Measurements from ENCODE around the gene EDIL3. TPM values are rescaled to one million over a fixed set of nuclear protein-coding genes. Genes with fewer than 3 reads are reported as not detected.

Gene EDIL3
- total RNA-seq, 1 experiment from 2014 or later, result 17.6 TPM

DNA sequence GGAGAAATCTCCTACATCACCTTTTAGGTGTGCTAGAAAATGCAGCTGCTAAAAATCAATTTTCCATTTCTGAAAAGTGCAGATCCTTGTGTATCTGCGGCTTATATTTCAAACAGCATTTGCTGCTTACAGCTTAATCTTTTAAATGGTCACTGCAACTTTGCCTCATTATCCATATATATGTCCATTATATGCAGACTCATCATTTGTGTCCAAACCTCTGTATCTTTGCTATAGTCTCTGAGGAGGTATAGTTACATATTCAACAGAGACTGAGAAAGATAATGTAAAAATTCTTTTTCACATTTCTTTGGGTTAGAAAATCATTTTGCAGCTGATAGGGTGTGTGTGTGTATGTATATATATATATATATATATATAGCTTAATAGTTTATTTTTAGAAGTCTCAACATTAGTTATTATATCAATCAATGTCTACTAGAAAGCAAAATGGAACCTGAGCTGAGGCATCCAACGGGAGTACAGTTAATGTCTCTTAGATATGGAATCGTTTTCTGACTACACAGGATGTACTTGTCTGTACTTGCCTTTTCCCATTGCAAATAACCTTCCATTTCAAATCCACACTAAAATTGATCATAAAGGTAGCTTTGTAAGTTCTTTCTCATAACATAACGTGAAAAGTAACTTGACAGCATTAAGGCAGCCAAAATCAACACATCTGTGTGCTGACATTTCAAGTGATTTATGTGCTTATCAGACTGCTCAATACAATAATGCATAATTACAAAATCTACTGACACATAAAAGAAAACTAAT lies 397.0 kb downstream of the EDIL3 start:
- Histone ChIP-seq H3K27me3 (ENCODE audit: control insufficient read depth, insufficient read depth, low read length) (no peaks in the 10 kb centered on the region), H3K4me3 (ENCODE audit: low read depth in 2 of 2, low read length in 2 of 2) (no peak overlapping the region), H3K27ac (ENCODE audit: low read length) (no peak overlapping the region), H3K9me3 (ENCODE audit: control insufficient read depth, insufficient read depth, low read depth, low read length) (no peaks in the 10 kb centered on the region), H3K4me1 (ENCODE audit: control insufficient read depth, insufficient read depth, low read length) (no peaks in the 10 kb centered on the region), H3K36me3 (ENCODE audit: control insufficient read depth, insufficient read depth, low read length) (no peaks in the 10 kb centered on the region)
- BruUV-seq (replicated peaks), result no TSS peak
- ChIA-PET POLR2A (no interaction called here), CTCF (no interaction called here)
- no peak for DNase-seq (ENCODE audit: low read depth, low spot score)
- intact Hi-C loops (cut with micrococcal nuclease; ENCODE audit: unreplicated experiment) (no loop called here), in situ Hi-C loops (cut with HindIII; ENCODE audit: low pct_unique_long_range_greater_than_20kb, low sequenced_read_pairs) (no loop called here)
- no peak for ATAC-seq
- TF ChIP-seq TCF7L2 (IDR thresholded peaks at IDR 0.05; ENCODE audit: low read depth, low read length) (no peak), POLR2AphosphoS5 (IDR thresholded peaks at IDR 0.05; ENCODE audit: low read depth, low read length) (no peak), CTCF (IDR thresholded peaks at IDR 0.05) (no peak), SIN3A (IDR thresholded peaks at IDR 0.05; ENCODE audit: borderline replicate concordance, insufficient read depth, low read depth, low read length) (no peak)
- TF ChIP-seq, protein P1, sequence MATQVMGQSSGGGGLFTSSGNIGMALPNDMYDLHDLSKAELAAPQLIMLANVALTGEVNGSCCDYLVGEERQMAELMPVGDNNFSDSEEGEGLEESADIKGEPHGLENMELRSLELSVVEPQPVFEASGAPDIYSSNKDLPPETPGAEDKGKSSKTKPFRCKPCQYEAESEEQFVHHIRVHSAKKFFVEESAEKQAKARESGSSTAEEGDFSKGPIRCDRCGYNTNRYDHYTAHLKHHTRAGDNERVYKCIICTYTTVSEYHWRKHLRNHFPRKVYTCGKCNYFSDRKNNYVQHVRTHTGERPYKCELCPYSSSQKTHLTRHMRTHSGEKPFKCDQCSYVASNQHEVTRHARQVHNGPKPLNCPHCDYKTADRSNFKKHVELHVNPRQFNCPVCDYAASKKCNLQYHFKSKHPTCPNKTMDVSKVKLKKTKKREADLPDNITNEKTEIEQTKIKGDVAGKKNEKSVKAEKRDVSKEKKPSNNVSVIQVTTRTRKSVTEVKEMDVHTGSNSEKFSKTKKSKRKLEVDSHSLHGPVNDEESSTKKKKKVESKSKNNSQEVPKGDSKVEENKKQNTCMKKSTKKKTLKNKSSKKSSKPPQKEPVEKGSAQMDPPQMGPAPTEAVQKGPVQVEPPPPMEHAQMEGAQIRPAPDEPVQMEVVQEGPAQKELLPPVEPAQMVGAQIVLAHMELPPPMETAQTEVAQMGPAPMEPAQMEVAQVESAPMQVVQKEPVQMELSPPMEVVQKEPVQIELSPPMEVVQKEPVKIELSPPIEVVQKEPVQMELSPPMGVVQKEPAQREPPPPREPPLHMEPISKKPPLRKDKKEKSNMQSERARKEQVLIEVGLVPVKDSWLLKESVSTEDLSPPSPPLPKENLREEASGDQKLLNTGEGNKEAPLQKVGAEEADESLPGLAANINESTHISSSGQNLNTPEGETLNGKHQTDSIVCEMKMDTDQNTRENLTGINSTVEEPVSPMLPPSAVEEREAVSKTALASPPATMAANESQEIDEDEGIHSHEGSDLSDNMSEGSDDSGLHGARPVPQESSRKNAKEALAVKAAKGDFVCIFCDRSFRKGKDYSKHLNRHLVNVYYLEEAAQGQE (IDR thresholded peaks at IDR 0.05; ENCODE audit: insufficient read depth in 1 of 2, low read depth in 2 of 2, low read length in 1 of 2), result no peak

GRCh38 chr5:83983852-83984251 lies 400.8 kb downstream of the EDIL3 start:
- intact Hi-C loops (cut with micrococcal nuclease; ENCODE audit: unreplicated experiment), result no loop called here
- CTCF ChIA-PET, result no interaction called here
- in situ Hi-C loops (cut with HindIII; ENCODE audit: low pct_unique_long_range_greater_than_20kb, low sequenced_read_pairs), result no loop called here
- TF ChIP-seq POLR2AphosphoS5 (IDR thresholded peaks at IDR 0.05; ENCODE audit: low read depth, low read length) (no peak), TCF7L2 (IDR thresholded peaks at IDR 0.05; ENCODE audit: low read depth, low read length) (no peak), CTCF (IDR thresholded peaks at IDR 0.05) (no peak), SIN3A (IDR thresholded peaks at IDR 0.05; ENCODE audit: borderline replicate concordance, insufficient read depth, low read depth, low read length) (no peak)
- TF ChIP-seq, protein P1 (IDR thresholded peaks at IDR 0.05; ENCODE audit: insufficient read depth in 1 of 2, low read depth in 2 of 2, low read length in 1 of 2), result no peak
- H3K4me1 ChIP-seq (ENCODE audit: control insufficient read depth, insufficient read depth, low read length), result no peaks in the 10 kb centered on the region
- no peaks in the 10 kb centered on the region for H3K27me3 ChIP-seq (ENCODE audit: control insufficient read depth, insufficient read depth, low read length)
- POLR2A ChIA-PET, result no interaction called here
- BruUV-seq (replicated peaks), result no TSS peak
- no peak for ATAC-seq
- DNase-seq (ENCODE audit: low read depth, low spot score), result no peak
- no peaks in the 10 kb centered on the region for H3K36me3 ChIP-seq (ENCODE audit: control insufficient read depth, insufficient read depth, low read length)
- H3K4me3 ChIP-seq (ENCODE audit: low read depth in 2 of 2, low read length in 2 of 2), result no peak overlapping the region
- H3K9me3 ChIP-seq (ENCODE audit: control insufficient read depth, insufficient read depth, low read depth, low read length), result no peaks in the 10 kb centered on the region
- H3K27ac ChIP-seq (ENCODE audit: low read length), result no peak overlapping the region
